Common myeloid progenitor, CD34-positive (primary cell): ENCODE measurements around the gene LSP1.

ENCODE experiments used
- CTCF ChIA-PET: fragments of 350-600 bp; sonication (Branson Sonifier 250); formaldehyde crosslinking; loops from one replicate; lab custom pipeline; 2021; ENCODE audit warnings: antibody characterized with exemption; lab: Charles Lee
- POLR2A ChIA-PET: fragments of 350-600 bp; sonication (Branson Sonifier 250); formaldehyde crosslinking; loops from one replicate; lab custom pipeline; 2021; ENCODE audit warnings: antibody characterized with exemption; lab: Charles Lee
- DNase-seq, 3 donors: peaks; one replicate each; pipeline versions ENCODE4 v3.0.0 to v3.0.0-alpha.2; 2013
- H3K27ac ChIP-seq, 2 experiments: 1 replicate in 1 of 2; 2 replicates in 1 of 2; pipeline ENCODE4 v1.7.0; 2013; ENCODE audit warnings: inconsistent platforms in 2 of 2, low read length in 2 of 2, mild to moderate bottlenecking in 2 of 2, low read depth in 1 of 2, moderate library complexity in 1 of 2; ENCODE audit not compliant: severe bottlenecking in 2 of 2, insufficient read depth in 1 of 2, poor library complexity in 1 of 2
- H3K27me3 ChIP-seq, 5 experiments: replicated peaks in 2 of 5; 1 replicate in 3 of 5; 2 replicates in 2 of 5; pipeline versions ENCODE4 v1.6.1 to v1.7.0; 2013; ENCODE audit warnings: low read length in 4 of 5, mild to moderate bottlenecking in 2 of 5, moderate library complexity in 2 of 5, inconsistent platforms in 1 of 5; ENCODE audit not compliant: insufficient read depth in 5 of 5, control insufficient read depth in 4 of 5
- H3K36me3 ChIP-seq, 4 experiments: 1 replicate in 2 of 4; 2 replicates in 2 of 4; pipeline versions ENCODE4 v1.6.1 to v1.7.0; 2013; ENCODE audit warnings: low read length in 3 of 4, control low read depth in 1 of 4, mild to moderate bottlenecking in 1 of 4; ENCODE audit not compliant: control insufficient read depth in 4 of 4, insufficient read depth in 4 of 4
- H3K4me1 ChIP-seq, 4 experiments: 1 replicate in 3 of 4; 2 replicates in 1 of 4; pipeline versions ENCODE4 v1.6.1 to v1.7.1; 2013; ENCODE audit warnings: low read length in 3 of 4, mild to moderate bottlenecking in 3 of 4, control low read depth in 1 of 4, inconsistent platforms in 1 of 4, moderate library complexity in 1 of 4; ENCODE audit not compliant: control insufficient read depth in 4 of 4, insufficient read depth in 4 of 4; ENCODE audit errors: control extremely low read depth in 1 of 4
- H3K4me3 ChIP-seq, 7 experiments: 1 replicate in 4 of 7; 2 replicates in 3 of 7; pipeline versions ENCODE4 v1.5.1 to v1.7.0; 2013; ENCODE audit warnings: mild to moderate bottlenecking in 7 of 7, low read length in 6 of 7, moderate library complexity in 6 of 7, inconsistent platforms in 2 of 7, low read depth in 2 of 7, control low read depth in 1 of 7; ENCODE audit not compliant: insufficient read depth in 4 of 7, control insufficient read depth in 1 of 7; ENCODE audit errors: extremely low read depth in 1 of 7
- H3K9me3 ChIP-seq, 5 experiments: 1 replicate in 4 of 5; 2 replicates in 1 of 5; pipeline versions ENCODE4 v1.6.1 to v1.7.1; 2013; ENCODE audit warnings: low read length in 4 of 5, mild to moderate bottlenecking in 2 of 5, inconsistent platforms in 1 of 5, low read depth in 1 of 5, moderate library complexity in 1 of 5; ENCODE audit not compliant: control insufficient read depth in 4 of 5, insufficient read depth in 2 of 5; ENCODE audit errors: control extremely low read depth in 1 of 5
- WGBS: methylation state at CpG from one replicate; pipeline ENCODE4 v1.1.5; 2013; ENCODE audit not compliant: insufficient coverage; 5-methylcytosine and 5-hydroxymethylcytosine counted together

The LSP1 gene

DNA sequence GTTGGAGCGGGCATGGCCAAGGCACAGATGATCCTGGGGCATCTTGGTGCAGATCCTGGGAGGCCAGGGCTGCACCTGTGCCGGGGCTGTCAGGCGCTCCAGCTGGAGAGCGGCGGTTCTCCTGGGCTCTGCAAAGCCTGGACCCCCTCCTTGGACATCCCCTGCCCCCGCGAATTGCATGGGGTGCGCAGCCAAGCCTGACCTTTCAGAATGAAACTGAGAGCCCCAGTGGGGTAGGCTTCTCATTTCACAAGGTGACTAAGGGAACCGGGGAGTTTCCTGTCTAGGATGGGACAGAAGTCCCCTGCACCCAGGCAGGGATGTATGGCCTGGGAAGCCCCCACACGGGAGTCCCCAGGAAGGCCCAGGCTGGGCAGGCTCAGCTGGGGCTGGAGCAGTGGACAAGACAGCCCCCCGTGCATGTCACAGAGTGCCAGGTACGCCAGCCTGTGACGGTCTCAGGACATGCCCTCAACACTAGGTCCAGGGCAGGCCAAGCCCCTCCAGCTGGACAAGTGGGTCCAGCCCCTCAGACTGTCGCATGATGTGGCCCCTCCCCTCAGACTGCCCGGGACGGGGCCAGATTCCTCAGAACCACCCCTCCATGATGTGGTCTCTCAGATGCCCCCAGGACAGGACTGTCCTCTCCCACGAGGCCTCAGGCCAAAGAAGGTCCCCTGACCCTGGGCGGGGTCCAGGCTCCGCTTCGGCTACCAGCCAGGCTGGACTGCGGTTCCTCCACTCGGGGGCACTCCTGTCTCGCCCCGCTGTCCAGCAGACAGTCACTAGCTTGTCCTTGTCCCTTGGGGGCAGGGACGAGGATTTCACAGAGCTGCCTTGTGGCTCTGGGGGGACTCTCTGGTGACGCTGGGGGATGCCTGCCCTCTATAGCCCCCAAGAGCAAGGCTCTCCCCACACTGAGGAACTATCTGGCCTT, 2.3 kb downstream of the LSP1 start:
- DNase-seq = no peak
- POLR2A ChIA-PET = no interaction called here
- Histone ChIP-seq H3K4me3 (peak overlapping the region in 2 of 7 experiments; percentile 75 to 78), H3K27ac (no peak overlapping the region), H3K36me3 (peaks cover 0 to 2% (median 0%) of the 10 kb centered on the region in 4 experiments), H3K4me1 (peaks cover 0 to 59% (median 42%) of the 10 kb centered on the region in 4 experiments), H3K9me3 (no peaks in the 10 kb centered on the region), H3K27me3 (no peaks in the 10 kb centered on the region)
- WGBS = 87% methylated on average over 19 of the region's 26 CpGs
- CTCF ChIA-PET = interaction anchor here (0.7 to 3.8 kb wide), 4 partner anchors 9 to 21 kb away, joined by 3 to 21 read pairs (median 3); partner anchors contain the start of gene TNNI2

DNA sequence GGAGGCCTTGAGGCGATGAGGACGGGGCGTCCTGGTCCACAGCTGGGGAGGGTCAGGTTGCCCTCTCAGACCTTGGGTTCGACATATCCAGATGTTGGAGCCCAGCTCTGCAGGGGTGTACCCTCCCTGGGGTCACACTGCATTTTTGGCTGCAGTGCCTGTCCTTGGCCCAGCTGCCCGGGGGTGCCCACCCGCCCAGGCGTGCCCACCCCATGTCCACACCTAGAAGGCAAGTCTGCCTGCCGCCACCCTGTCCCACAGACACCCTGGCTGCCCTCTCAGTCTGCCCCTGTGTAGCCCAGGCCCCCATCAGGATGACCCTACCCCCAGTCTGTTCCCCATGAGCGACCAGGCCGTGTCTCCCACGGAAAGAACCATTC, 3.0 kb downstream of the LSP1 start:
- no peak overlapping the region for H3K27ac ChIP-seq
- 100% methylated on average over 9 of the region's 11 CpGs for WGBS
- H3K9me3 ChIP-seq = no peaks in the 10 kb centered on the region
- CTCF ChIA-PET = interaction anchor here (0.7 to 1.7 kb wide), 5 partner anchors 10 to 23 kb away, joined by 3 to 4 read pairs (median 3); partner anchors contain the start of gene TNNI2
- H3K36me3 ChIP-seq = peaks cover 0 to 2% (median 0%) of the 10 kb centered on the region in 4 experiments
- no peak for DNase-seq
- no peaks in the 10 kb centered on the region for H3K27me3 ChIP-seq
- POLR2A ChIA-PET = no interaction called here
- H3K4me3 ChIP-seq = no peak overlapping the region
- H3K4me1 ChIP-seq = peaks cover 0 to 52% (median 38%) of the 10 kb centered on the region in 4 experiments

DNA sequence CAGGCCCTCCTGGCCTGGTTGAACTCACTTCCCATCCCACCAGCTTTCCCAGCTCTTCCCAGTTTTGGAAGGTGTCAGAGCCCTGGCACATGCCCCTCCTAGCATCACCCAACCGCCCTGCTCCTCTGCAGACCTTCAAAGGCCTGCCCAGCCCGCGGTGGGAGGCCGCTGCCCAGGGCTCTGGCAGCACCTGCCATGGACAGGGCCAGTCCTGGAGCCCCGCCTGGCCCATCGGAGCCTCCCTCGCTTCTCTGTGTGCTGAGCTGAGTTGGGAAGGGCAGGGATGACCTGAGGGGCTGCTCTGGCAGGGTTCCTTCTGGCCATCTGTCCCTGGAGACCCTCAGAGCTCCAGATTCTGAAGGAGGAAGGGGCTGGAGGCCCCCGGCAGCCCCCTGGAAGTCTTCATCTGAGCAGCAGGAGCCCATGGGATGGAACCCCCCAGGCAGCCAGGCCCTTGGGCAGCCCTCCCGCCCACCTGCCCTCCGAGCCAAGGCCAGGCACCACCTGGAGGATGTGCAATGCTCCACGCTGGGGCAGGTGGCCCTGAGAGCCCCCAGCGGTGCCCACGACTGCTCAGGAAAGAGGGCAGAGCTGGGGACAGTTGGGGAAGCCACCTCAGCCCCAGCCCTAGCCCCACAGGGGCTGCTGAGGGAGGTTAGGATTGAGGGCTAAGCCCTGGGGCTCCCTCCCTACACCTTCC, 3.6 kb downstream of the LSP1 start:
- Histone ChIP-seq H3K4me3 (no peak overlapping the region), H3K36me3 (peaks cover 0 to 2% (median 0%) of the 10 kb centered on the region in 4 experiments), H3K27me3 (no peaks in the 10 kb centered on the region), H3K9me3 (no peaks in the 10 kb centered on the region), H3K4me1 (peaks cover 0 to 49% (median 35%) of the 10 kb centered on the region in 4 experiments), H3K27ac (no peak overlapping the region)
- ChIA-PET CTCF (interaction anchor here (0.8 to 1.7 kb wide), 6 partner anchors 11 to 27 kb away, joined by 3 to 7 read pairs (median 4); partner anchors contain the start of gene TNNI2), POLR2A (no interaction called here)
- WGBS = 98% methylated on average over 10 of the region's 13 CpGs
- no peak for DNase-seq

GRCh38 chr11:1857064-1857463, 4.2 kb downstream of the LSP1 start:
- ChIA-PET CTCF (interaction anchor here (0.8 to 1.7 kb wide), 4 partner anchors 19 to 26 kb away, joined by 4 to 7 read pairs (median 4); no protein-coding TSS in a partner anchor), POLR2A (no interaction called here)
- H3K27me3 ChIP-seq = no peaks in the 10 kb centered on the region
- no peak overlapping the region for H3K27ac ChIP-seq
- H3K4me1 ChIP-seq = peaks cover 0 to 43% (median 29%) of the 10 kb centered on the region in 4 experiments
- DNase-seq = no peak
- no peaks in the 10 kb centered on the region for H3K9me3 ChIP-seq
- 89% methylated on average over 10 of the region's 11 CpGs for WGBS
- no peak overlapping the region for H3K4me3 ChIP-seq
- H3K36me3 ChIP-seq = peaks cover 0 to 2% (median 0%) of the 10 kb centered on the region in 4 experiments

GRCh38 chr11:1858154-1858553, 5.3 kb downstream of the LSP1 start:
- H3K4me3 ChIP-seq = no peak overlapping the region
- CTCF ChIA-PET = no interaction called here
- no peak for DNase-seq
- H3K4me1 ChIP-seq = peaks cover 0 to 35% (median 18%) of the 10 kb centered on the region in 4 experiments
- no peak overlapping the region for H3K27ac ChIP-seq
- 100% methylated on average over 8 of the region's 9 CpGs for WGBS
- POLR2A ChIA-PET = no interaction called here
- H3K9me3 ChIP-seq = no peaks in the 10 kb centered on the region
- H3K27me3 ChIP-seq = no peaks in the 10 kb centered on the region
- H3K36me3 ChIP-seq = peaks cover 0 to 8% (median under 1%) of the 10 kb centered on the region in 4 experiments

- peak in 1 of 3 donors; percentile 40 for DNase-seq
- ChIA-PET POLR2A (no interaction called here), CTCF (no interaction called here)
- WGBS = 84% methylated on average over 2 of the region's 7 CpGs
- Histone ChIP-seq H3K4me1 (peaks cover 0 to 35% (median 18%) of the 10 kb centered on the region in 4 experiments), H3K27me3 (no peaks in the 10 kb centered on the region), H3K27ac (no peak overlapping the region), H3K36me3 (peaks cover 0 to 10% (median under 1%) of the 10 kb centered on the region in 4 experiments), H3K9me3 (no peaks in the 10 kb centered on the region), H3K4me3 (no peak overlapping the region)
Observed at GRCh38 chr11:1858576-1858975, 5.7 kb downstream of the LSP1 start.
